Fibroblast of the conjunctiva (primary cell): ENCODE measurements around the gene AACS.
"Not testable (repeated sequence)": the region's sequence is repeated elsewhere in the genome, so short reads cannot be mapped to it uniquely, and the experiment has no call there.

Source experiments
- DNase-seq: peaks from one replicate; pipeline ENCODE4 v3.0.0-alpha.2; 2010; ENCODE audit warnings: low read depth

AACS gene

GRCh38 chr12:125056306-125056705 is 8.9 kb upstream of the AACS start:
- DNase-seq: no peak

- no peak for DNase-seq
These were observed 7.5 kb upstream of the AACS start for GRCh38 chr12:125057708-125058107.

GRCh38 chr12:125061229-125061628 is 4.0 kb upstream of the AACS start:
- DNase-seq: no peak

GRCh38 chr12:125063522-125063921 is 1.7 kb upstream of the AACS start:
- not testable (repeated sequence) for DNase-seq

- no peak for DNase-seq
These were observed 743 bp upstream of the AACS start for GRCh38 chr12:125064492-125064891.

GRCh38 chr12:125065919-125066570 is 810 bp downstream of the AACS start:
- DNase-seq: no peak

GRCh38 chr12:125068391-125068790 is 3.2 kb downstream of the AACS start:
- DNase-seq: no peak

- DNase-seq: no peak
These were observed 4.4 kb downstream of the AACS start for GRCh38 chr12:125069616-125070015.

GRCh38 chr12:125070112-125070511 is 4.9 kb downstream of the AACS start:
- no peak for DNase-seq

GRCh38 chr12:125070661-125071390 is 5.6 kb downstream of the AACS start:
- DNase-seq: no peak

- DNase-seq: no peak
These were observed 6.2 kb downstream of the AACS start for GRCh38 chr12:125071456-125071855.

GRCh38 chr12:125072496-125072895 is 7.3 kb downstream of the AACS start:
- DNase-seq: no peak

GRCh38 chr12:125074294-125074693 is 9.1 kb downstream of the AACS start:
- not testable (repeated sequence) for DNase-seq

GRCh38 chr12:125076103-125076502 is 10.9 kb downstream of the AACS start:
- no peak for DNase-seq

GRCh38 chr12:125079084-125079483 is 13.8 kb downstream of the AACS start:
- no peak for DNase-seq

- peak; percentile 71 for DNase-seq
These were observed 14.7 kb downstream of the AACS start for GRCh38 chr12:125079648-125080645.

- DNase-seq: no peak
These were observed 16.2 kb downstream of the AACS start for GRCh38 chr12:125081427-125081826.

- no peak for DNase-seq
These were observed 17.8 kb downstream of the AACS start for GRCh38 chr12:125083072-125083471.

- DNase-seq: not testable (repeated sequence)
These were observed 23.0 kb downstream of the AACS start for GRCh38 chr12:125088199-125088598.

GRCh38 chr12:125089083-125089482 is 23.8 kb downstream of the AACS start:
- DNase-seq: no peak

GRCh38 chr12:125089626-125090025 is 24.4 kb downstream of the AACS start:
- no peak for DNase-seq

- DNase-seq: no peak
These were observed 25.2 kb downstream of the AACS start for GRCh38 chr12:125090437-125090836.
